GM06990 (cell line): ENCODE data around the gene SYT7.

ENCODE experiments used
- DNase-seq: peaks from one replicate; pipeline ENCODE4 v3.0.0-alpha.2; 2011; ENCODE audit not compliant: insufficient read length; ENCODE audit errors: extremely low read depth
- H3K27me3 ChIP-seq: replicated peaks from 2 replicates; pipeline ENCODE4 v1.6.0; 2011; ENCODE audit warnings: low read length; ENCODE audit not compliant: control insufficient read depth, insufficient read depth
- H3K36me3 ChIP-seq: 2 replicates; pipeline ENCODE4 v1.5.1; 2011; ENCODE audit warnings: low read length; ENCODE audit not compliant: control insufficient read depth, insufficient read depth
- H3K4me3 ChIP-seq: replicated peaks from 2 replicates; pipeline ENCODE4 v1.5.1; 2011; ENCODE audit warnings: low read depth, mild to moderate bottlenecking, control low read depth, low read length
- CTCF ChIP-seq: IDR thresholded peaks from 2 replicates; pipeline ENCODE4 v1.5.1; 2011; ENCODE audit warnings: low read length, control low read depth, mild to moderate bottlenecking, inconsistent platforms; ENCODE audit not compliant: insufficient read depth, poor library complexity, severe bottlenecking

Gene SYT7

GRCh38 chr11:61564936-61565696, 15.8 kb downstream of the SYT7 start:
- TF ChIP-seq CTCF: no peak
- no peaks in the 10 kb centered on the region for H3K36me3 ChIP-seq
- DNase-seq: no peak
- no peak overlapping the region for H3K4me3 ChIP-seq
- peaks cover 5% of the 10 kb centered on the region for H3K27me3 ChIP-seq

DNA sequence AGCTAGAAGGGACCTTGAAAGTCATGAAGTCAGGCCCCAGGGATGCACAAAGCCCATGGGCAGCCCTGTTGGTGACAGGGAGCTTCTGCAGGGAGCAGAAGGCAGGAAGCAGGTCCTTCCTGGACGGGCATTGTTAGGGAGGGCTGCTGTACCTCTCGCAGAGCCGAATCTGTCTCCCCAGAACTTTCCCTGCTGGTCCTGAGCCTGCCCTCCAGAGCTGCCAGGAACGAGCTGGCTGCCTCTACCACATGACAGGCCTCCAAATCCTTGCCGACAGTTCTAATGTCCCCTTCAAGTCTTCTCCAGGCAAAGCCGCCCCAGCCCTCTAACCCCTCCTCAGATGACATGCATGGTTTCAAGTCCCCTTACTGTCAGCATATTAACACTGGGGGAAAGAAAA, 20.1 kb downstream of the SYT7 start:
- DNase-seq: no peak
- TF ChIP-seq CTCF: no peak
- Histone ChIP-seq H3K4me3 (no peak overlapping the region), H3K36me3 (no peaks in the 10 kb centered on the region), H3K27me3 (peaks cover 3% of the 10 kb centered on the region)

DNA sequence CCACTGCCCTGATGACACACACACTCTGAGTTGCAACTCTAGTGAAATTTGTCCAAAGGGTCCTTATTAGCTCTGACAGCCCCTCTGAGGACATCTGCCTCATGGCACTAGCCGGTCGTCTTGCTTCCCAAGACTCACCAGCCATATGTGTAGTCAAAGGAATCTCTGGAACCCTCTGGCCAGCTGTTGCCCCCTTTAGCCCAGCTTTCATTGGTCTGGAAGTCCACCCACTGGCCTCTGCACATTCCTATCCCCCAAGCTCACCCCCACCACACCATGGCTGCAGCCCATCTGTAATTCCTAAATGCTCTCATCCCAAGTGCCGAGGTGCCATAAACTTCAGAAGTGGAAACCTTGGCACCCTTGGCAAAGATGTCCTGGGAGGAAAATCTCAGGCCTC, 24.3 kb downstream of the SYT7 start:
- H3K4me3 ChIP-seq: no peak overlapping the region
- H3K36me3 ChIP-seq: no peaks in the 10 kb centered on the region
- no peak for DNase-seq
- H3K27me3 ChIP-seq: peaks cover 2% of the 10 kb centered on the region
- TF ChIP-seq CTCF: no peak

DNA sequence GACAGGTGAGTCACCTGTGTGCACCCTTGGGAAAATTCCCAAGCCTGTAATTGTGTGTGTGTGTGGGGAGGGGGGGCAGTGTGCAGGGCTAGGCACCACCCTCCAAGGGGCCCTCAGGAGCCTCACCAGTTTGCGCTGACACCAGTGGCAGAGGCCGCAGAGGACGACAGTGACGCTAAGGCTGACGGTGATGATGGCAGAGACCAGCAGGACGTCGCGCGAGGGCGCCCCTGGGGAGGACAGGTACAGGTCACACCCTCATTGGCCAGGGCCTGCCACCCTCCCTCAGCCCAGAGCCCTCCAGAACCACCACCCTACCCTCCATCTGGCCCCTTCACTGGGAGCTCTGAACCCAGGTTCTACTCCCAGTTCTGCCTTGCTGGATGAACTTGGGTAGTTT, 24.9 kb downstream of the SYT7 start:
- Histone ChIP-seq H3K27me3 (peaks cover 2% of the 10 kb centered on the region), H3K36me3 (no peaks in the 10 kb centered on the region), H3K4me3 (no peak overlapping the region)
- no peak for TF ChIP-seq CTCF
- no peak for DNase-seq

DNA sequence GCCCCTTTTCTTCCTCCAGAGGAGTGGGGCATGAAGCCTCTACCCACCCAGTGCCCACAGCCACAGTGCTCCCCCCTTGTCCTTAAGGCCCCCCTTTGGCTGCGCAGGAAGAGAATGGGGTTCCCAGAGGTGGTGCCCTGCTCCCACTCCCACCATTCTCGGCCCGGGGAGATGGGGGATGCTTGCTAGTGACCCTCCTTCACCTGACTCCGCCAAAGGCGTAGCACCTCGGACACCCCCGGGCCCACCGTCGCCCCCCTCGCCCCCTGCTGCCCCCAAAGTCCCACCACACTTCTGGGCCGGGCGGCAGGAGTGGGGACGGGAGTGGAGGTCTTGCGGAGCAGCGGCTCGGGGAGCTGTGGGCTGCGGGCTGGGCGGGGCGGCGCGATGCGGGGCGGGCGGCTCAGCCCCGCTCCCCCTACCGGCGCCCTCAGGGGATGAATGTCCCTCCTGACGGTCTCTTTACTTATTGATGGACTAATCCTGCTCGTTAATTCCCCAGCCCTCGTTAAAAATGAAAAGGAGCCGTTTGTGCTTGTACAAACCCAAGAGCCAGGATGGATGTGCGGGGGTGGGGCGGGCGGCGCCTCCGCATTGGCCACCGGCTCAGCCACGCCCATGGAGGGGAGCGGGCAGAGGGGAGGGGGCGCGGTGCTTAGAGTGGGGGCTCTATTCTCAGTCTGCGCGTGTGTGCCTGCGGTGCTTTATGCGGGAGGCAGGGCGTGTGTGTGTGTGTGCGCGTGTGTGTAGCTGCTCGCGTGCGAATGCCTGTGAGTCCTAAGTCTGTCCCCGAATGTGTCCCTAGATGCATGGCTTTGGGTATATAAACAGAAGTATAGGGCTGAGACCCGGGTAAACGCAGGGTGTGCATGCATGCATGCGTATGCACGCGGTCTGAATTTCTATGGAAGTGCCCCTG, 25.6 kb downstream of the SYT7 start:
- DNase-seq: no peak
- peaks cover 2% of the 10 kb centered on the region for H3K27me3 ChIP-seq
- H3K4me3 ChIP-seq: no peak overlapping the region
- no peaks in the 10 kb centered on the region for H3K36me3 ChIP-seq
- TF ChIP-seq CTCF: no peak
